Femur (tissue), 1 donor: ENCODE measurements around the gene FOXJ3.
"Not testable (repeated sequence)": the region's sequence is repeated elsewhere in the genome, so short reads cannot be mapped to it uniquely, and the experiment has no call there.

Experiments used
- DNase-seq: peaks from one replicate; pipeline ENCODE4 v3.0.0-alpha.2; 2017

Gene FOXJ3

DNA sequence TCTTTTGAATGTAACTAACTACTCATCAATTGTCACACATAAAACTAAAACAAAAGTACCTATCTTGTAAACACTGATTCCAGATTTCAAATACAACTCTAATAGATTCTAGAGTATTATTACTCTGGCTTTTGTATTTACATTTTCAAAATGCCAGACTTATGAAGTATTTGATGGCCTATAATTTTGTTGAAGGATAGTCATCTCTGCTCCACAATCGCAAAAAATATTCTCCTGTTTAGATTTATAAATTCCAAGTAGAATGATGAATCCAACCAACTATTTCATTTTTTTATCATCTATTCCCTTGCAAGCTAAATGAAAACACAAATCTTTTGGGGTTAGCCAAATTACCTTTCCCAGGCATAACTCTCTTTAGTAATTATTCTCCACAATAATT, 95.5 kb downstream of the FOXJ3 start:
- DNase-seq = no peak

DNA sequence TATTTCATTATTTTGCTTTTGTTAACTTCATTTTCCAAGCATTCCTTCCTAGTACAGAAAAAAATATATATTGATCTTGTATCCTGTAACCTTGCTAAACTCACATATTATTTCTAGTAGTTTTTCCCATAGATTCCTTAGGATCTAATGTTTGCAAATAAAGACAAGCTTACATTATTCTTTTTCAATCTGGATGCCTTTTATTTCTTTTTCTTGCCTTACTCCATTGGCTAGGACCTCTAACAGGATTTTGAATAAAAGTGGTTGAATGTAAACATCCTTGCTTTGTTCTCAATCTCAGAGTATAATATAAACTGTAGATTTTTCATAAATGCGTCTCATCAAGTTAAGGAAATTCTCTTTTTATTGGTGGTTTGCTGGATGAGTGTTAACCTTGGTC, 96.0 kb downstream of the FOXJ3 start:
- no peak for DNase-seq

DNA sequence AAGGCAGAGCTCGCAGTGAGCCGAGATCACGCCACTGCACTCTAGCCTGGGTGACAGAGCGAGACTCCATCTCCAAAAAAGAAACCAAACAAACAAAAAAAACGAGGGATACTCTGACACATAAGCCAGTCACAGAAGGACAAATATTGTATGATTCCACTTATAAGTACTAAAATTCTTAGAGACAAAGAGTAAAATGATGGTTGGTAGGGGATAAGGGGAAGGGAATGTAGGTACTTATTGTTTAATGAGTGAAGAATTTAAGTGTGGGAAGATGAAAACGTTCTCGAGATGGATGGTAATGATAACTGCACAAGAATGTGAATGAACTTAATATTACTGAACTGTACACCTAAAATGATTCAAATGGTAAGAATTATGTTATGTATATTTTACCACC, 103.8 kb downstream of the FOXJ3 start:
- no peak for DNase-seq

- no peak for DNase-seq
Measured at GRCh38 chr1:42228938-42229337, 106.1 kb downstream of the FOXJ3 start.

DNA sequence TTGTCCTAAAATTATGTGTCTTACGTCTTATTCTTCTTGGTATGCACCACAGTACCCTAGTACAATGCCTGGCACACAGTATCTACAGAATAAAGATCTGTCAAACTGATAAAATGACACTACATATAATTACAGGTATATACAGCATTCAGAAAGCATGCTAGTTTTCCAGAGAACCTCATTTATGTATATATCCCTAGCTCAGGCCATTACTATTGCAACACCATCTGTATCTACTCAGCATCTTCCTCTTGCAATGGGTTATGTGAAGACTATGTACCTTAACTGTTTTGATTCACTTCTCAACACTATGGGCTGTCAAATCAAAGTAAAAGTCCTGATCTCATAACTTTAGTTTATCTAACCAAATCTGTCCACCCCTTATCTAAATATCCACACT, 112.0 kb downstream of the FOXJ3 start:
- no peak for DNase-seq

DNA sequence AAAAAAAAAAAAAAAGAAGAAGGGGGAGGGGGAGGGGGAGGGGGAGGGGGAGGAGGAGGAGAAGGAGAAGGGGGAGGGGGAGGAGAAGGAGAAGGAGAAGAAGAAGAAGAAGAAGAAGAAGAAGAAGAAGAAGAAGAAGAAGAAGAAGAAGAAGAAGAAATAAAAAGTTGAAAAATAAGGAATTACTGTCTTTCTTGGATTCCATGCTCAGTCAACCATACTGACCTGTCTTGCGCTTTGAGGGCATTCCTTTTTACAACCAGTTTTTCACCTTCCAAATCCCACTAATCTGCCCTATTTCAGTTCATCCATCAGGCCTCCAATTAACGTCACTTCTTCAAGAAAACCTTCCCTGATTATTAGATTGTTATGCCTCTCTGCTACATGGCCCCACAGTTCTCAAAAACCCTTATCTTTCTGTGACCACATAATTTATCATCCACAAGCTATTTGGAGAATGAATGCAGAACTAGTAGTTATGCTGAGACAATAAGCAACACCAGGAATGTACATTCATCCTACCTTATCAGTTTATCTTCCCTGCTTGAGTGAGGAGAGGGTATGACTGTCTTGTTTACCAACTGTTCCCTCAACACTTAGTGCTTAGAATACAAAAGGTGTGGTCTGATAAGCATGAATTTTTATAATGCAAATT, 113.0 kb downstream of the FOXJ3 start:
- DNase-seq = no peak

DNA sequence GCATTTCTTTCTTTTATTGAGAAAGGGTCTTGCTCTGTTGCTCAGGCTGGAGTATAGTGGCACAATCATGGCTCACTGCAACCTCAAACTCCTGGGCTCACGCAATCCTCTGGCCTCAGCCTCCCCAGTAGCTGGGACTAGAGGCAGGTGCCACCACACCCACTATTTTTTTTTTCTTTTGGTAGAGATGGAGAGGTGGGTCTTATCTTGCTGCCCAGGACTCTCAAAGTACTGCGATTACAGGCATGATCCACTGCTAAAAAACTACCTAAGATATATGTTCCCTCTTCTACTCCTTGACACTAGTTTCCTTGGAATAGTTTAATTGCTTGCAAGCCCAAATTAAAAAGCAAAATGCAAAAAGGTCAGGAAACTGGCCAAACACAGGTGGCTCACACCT, 113.6 kb downstream of the FOXJ3 start:
- DNase-seq = no peak

GRCh38 chr1:42219627-42220026, 115.4 kb downstream of the FOXJ3 start:
- DNase-seq = no peak

GRCh38 chr1:42214447-42214871, 120.6 kb downstream of the FOXJ3 start:
- DNase-seq = no peak

DNA sequence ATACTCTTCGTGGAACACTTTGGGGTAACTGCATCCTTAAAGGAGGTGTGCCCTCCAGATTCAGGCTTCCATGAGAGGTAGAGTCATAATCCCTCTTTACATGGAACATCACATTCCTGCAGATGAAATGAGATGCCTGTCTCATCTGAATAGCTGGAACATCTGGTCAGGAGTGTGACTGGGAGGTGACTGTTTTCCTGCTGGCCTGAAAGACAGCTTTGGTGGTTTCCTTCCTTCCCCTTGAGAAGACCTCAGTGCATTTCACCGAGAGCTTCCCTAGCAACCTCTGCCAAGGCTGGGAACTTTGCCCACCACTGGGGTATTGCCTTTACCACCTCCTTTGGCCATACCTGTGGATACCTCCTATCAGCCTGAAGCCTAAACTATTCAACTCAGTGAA, 123.8 kb downstream of the FOXJ3 start:
- no peak for DNase-seq

DNA sequence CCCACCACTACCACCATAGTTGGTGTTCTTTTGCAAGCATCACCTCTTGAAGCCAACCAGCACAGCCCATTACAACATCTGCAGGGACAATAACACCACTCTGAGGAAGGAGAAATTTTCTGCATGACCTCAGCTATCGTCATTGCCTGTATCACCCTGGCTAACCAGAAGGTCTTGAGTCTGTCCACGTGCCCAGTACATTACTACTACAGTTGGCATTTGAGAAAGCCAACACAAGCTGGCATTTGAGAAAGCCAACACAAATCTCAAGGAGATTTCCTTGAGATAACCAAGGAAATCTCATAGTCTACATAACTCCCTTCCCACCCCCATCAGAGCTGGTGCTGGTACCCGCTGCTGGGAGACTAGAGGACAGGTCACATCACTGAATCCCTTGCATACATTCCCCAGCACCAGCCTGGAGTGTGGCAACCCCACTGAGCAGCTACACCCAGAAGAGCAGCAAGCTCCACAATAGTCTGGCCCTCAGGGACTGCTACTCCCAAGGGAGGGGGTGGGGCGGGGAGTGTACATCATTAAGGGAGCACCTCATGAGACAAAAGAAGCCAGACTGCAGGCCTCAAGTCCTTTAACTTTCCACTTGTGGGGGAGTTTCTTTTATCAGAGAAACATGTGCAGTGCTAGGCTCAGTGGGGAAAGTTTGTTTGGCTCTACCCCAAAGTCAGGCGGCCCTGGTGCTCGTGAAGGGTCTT, 124.5 kb downstream of the FOXJ3 start:
- DNase-seq = no peak

DNA sequence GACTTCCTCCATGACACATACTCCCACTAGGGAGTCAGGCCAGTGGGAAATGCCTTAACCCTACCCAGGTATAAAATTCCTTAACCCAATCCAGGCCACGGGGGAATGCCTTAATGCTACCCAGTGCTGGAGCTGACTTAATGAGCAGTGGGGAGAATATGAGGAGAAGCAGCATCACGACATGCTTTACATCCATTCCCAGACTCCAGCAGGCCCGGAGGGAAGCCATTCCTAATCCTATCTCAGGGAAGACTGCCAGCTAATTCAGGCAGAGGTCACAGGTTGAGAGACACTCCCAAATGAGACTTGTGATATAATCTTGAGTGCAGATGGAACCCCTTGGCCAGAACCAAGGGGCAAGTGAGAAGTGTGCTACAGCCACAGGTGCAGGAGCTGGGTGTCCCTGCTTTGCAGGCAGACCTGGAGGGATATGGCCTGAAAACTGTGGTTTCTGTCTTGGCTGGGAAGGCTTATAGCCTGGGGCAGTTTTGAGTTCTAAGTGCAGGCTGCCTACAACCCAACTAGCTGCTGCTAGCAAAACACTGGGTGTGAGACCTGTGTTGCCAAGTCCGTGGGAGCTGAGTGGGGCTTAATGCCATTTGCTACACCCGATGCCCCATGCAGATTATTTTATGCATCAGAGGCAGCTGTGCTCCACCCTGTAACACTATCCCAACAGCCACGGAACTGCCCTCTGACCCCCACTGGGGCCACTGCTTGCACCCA, 125.3 kb downstream of the FOXJ3 start:
- DNase-seq = no peak

DNA sequence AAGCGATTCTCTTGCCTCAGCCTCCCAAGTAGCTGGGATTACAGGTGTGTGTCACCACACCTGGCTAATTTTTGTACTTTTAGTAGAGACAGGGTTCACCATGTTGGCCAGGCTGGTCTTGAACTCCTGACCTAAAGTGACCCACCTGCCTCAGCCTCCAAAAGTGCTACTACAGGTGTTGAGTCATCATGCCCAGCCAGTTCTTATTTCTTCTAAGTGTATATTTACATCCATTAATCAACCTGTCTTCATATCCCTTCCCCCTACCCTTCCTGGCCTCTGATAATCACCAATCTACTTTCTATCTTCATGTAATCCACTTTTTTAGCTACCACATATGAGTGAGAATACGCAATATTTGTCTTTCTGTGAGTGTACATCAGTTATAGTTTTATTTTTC, 128.1 kb downstream of the FOXJ3 start:
- not testable (repeated sequence) for DNase-seq

- DNase-seq = no peak
Measured at GRCh38 chr1:42206164-42206563, 128.9 kb downstream of the FOXJ3 start.

DNA sequence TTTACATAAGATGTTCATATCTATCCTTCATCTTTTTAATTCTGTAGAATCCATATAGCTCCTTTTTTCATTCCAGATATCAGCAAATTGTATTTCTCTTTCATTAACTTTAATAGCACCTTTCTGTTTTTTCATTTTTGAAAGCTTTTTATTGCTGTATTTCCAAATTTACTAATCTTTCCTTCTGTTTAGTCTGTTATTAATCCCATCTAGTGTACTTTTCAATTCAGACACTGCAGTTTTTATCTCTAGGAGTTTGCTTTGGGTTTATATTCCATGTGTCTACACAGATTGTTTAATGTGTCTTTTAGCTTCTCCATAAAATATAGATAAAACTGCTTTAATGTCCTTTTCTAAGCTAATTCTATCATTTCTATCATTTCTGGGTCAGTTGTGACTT, 133.0 kb downstream of the FOXJ3 start:
- no peak for DNase-seq

GRCh38 chr1:42198251-42198650, 136.8 kb downstream of the FOXJ3 start:
- no peak for DNase-seq

DNA sequence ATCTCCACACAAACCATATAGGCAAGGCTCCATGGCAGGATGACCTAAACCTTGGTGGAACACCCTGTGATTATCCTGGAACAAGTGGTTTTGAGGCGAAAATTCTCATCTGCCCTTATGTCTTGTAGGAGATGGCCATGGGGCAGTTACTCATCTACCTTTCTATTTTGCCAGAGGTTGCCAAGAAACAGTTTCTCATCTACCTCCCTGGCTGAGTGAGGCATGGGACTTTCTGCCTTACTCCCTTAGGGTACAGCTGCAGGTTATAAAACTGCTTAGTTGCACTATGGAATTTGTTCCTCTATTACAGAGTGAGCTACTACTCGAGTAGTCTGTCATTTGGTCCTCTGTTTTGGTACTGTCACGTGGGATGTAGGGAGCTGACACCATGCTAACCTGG, 139.2 kb downstream of the FOXJ3 start:
- DNase-seq = no peak

- no peak for DNase-seq
Measured at GRCh38 chr1:42192106-42192505, 142.9 kb downstream of the FOXJ3 start.

- no peak for DNase-seq
Measured at GRCh38 chr1:42191319-42191718, 143.7 kb downstream of the FOXJ3 start.

GRCh38 chr1:42189931-42190853, 144.8 kb downstream of the FOXJ3 start:
- no peak for DNase-seq

DNA sequence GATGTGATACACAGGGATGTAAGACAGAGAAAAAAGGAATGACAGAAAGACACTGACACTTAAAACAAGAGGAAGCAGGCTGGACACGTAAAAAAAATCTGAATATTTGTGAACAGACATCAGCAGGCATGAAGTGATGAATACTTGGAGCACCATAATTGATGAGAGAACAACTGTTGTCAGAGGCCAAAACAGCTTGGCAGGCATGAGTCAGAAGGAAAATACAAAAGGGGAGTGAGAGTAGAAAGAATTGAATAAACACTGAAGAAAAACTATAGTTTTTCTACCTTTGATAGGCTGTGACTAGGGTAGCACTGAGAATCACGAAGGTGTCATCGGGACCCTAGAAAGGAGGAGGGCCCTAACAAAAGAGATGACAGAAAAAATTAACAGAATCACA, 148.9 kb downstream of the FOXJ3 start:
- DNase-seq = no peak

GRCh38 chr1:42184616-42185015, 150.4 kb downstream of the FOXJ3 start:
- no peak for DNase-seq

DNA sequence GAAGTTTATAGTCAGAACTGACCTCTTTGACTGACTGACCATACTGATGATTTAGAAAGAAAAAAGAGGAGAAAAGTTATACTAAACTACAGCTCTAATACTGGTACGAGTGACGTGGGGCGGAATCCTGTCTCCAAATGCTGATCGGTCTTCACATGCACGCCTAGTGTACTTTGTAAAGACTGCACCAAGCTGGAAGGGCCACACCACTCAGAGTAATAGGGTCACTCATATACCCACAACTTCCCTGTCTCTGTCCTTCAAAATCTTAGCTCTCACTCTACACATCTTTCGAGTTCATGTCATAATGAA, 151.1 kb downstream of the FOXJ3 start:
- DNase-seq = no peak
